RPMI7951 (cell line): ENCODE measurements around the gene ATP8A1. TPM values are rescaled to one million over a fixed set of nuclear protein-coding genes. Genes with fewer than 3 reads are reported as not detected.

Source experiments
- DNase-seq: peaks from one replicate; pipeline ENCODE4 v3.0.0-alpha.2; 2012; ENCODE audit warnings: low read depth
- total RNA-seq: library from RNA; depleted of rRNA; stranded (reverse); fragments of >200 nt; shearing (Covaris generic); gene quantifications from 2 replicates; pipeline ENCODE4 v1.2.3, GENCODE V29; 2014

The ATP8A1 gene
- total RNA-seq, 1 experiment from 2014 or later: 0.12 TPM

DNA sequence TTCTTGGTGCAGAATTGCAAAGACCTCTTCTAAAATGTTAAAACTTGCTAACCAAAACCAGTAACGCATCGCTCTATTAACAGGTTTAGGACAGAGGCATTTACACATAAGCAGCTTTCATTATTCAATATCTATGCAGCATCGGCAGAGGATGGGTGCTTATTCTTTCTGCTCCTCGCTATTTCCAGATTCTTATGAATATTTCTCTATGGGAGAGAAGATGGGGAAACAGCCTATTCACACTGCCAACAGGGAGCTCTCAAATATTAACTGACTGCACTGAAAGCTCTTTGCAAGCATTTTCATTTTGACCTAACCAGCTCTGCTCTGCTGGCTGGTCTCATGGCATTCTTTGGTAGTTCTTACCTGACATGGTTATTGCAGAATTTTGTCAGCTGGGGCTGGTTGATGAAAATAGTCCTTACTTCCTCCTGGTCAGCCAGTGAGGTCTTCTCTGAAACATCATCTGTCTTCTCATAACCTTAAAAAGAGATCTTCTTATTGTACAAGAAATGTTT is 30.2 kb downstream of the ATP8A1 start:
- DNase-seq: no peak

DNA sequence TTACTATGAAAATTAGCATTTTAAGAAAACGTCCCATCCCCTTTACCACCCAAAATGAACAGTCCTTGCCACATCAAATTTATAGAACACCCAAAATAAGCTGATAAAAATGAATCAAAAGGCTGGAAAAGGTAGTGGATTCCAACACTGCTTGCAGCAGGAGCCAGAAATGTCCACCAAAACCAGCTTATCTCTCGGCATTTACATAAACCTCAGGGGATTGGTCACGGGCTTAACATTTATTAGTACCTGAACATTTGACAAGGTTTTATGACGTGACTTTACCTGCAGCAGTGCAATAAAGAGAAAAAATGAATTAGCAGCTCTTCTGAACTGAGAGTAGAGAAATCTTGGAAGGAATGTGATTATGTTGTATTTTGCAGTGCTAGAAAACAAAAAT is 31.6 kb downstream of the ATP8A1 start:
- DNase-seq: no peak

DNA sequence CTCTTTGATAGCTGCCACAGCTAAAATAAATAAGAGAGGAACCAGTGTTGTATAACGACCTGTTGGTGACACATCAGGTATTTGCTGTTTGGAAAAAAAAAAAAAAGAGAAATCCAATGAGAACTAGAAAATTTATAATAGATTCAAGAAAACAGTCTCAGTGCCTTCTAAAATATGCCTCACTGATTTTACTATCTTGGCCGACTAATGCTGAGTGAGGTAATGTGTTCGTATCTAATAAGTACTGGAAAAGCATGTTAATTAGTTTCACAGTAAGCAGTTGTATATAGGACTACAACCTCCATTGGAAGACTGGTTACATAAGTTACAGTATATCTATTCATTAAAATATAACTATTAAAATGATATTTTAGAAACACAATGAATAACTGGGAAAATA is 32.4 kb downstream of the ATP8A1 start:
- DNase-seq: no peak

DNA sequence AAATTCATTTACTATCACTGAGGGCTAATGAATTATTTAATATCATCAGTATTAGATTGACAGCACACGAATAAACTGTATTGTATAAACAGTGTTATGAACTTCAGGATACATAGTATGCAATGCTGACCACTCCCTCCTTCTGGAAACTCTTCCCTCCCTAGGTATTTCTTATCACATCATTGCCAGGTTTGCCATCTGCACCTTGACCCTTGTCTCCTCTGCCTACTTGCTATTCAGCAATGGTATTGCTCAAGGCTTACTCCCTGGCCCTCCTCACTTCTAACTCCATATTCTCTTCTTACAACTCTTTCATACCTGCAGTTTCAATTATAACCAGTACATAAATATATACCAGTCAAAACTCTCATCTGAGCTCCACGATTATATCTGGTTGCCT is 38.9 kb downstream of the ATP8A1 start:
- no peak for DNase-seq

DNA sequence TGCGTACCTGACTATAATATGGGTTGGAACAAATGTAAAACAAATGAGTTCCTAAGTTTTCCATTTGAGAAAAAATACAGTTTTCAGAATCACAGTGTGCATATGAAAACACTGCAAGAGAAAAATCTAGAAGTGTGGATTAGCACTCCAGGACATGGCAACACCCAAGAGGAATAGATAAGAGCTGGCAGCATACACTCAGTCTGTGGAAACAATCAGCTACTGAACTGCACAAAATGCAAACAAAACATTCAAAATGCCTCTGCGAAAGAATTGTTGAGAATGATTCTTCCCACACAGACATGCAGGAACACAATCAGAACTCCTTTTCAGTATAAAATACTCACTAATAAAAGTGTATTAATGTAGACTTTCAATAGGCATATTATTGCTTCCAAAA is 39.9 kb downstream of the ATP8A1 start:
- no peak for DNase-seq

DNA sequence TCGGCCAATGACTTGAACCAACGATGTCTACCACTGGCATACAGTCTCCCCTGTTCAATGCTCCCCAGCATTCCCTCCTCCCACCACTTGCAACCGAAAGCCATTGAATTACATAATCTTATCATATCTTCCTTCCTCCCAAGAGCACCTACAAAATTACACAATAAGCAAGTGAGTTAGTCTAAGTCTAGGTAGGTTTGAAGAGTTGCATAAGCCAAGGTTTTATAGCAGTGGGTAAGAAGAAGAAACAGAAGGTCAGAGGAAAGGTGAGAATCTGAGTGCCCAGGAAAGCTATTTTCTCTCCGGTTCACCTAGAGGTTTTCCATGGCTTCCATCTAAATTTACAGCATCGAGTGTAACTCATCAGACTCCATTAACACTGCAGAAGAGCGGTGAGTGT is 40.3 kb downstream of the ATP8A1 start:
- DNase-seq: no peak

DNA sequence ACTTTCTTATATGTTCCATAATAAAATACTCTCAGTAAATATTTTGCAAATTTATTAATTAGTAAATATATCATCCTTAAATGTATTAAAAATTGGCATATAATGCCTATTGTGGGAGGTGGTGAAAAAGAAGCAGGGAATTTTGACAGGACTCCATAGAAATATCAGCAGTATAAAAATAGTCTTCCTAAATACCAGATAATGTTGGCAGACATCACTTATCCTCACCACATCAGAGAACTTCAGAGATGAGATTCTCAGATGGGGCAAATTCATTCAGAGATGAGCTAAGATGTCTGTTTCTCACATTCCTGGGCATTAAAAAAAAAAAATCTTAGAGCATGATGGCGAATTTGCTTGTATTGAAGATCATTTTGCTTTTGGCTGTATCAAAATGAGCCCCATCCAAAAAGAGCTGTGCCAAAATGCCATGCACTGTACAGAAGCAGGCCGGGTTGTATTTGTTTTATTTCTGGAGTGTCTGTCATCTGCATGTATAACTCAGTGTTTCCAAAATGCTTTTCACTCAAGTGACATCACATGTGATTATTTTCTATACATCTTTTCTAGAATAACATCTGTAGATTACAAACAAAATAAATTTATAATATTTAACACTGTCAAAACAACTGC is 41.7 kb downstream of the ATP8A1 start:
- DNase-seq: no peak

DNA sequence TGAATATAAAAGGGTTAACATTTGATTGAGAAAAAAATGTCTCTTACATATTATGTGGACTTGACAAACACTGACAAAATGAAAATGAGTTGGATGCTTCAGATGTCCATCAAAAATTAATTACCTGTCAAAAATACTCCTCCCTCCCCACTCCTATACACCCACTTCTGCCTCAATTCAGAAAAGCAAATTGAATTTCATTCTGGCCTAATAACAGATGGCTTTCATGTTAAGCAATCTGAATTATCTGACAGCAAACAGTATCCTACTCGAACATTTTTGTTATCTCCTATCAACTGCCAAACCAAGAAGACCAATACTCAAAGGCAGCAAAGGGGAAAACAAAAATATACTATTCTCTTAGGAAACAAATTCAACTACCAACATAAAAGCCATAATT is 44.0 kb downstream of the ATP8A1 start:
- DNase-seq: no peak

DNA sequence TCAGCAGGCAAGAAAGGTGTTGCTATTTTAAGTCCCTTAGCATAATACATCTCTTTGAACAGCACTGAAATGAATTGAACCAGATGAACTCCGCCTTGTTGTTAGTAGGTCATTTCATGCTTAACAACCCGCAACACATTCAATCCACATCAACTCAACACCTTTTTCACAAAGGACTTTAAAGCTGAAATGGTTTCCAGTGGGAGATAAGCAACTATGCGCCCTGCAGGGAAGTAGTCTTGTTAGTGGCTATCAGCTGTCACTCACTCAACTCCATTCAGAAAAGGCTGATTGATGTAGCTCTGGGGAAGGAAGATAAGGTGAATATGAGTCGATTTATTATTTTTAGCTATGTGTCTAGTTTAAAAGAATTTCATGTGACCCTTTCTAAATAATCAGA is 46.0 kb downstream of the ATP8A1 start:
- DNase-seq: no peak

DNA sequence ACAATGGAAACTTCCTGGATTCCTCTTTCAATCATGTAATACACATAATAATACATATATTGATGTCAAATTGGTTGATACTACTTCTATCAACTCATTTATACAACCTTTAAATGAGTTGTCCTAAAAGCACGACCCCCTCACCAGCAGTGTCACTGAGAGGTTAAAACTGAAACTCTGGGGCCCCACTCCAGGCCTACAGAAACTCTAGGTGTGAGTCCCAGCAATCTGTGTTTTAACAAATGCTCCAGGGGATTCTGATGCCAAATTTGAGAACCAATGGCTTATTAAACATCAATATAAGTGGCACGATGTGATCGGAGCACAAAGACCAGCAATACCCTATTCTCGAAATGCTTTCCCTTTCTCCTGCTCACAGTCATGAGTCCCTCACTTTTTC is 47.9 kb downstream of the ATP8A1 start:
- DNase-seq: no peak

DNA sequence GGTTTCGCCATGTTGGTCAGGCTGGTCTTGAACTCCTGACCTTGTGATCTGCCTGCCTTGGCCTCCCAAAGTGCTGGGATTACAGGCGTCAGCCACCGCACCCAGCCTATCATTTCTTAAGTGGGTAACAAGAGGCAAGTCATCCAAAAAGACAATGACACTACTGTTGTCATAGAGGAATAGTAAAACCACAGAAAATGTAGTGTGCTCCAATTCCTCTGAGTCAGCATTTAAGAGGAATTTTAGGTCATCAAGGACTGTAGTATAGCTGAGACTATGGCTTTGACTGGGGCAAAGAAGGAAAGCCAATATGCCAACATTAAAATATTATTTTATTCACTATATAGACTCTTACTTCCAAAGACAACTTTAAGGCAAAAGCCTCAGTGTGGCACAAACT is 48.4 kb downstream of the ATP8A1 start:
- DNase-seq: no peak

DNA sequence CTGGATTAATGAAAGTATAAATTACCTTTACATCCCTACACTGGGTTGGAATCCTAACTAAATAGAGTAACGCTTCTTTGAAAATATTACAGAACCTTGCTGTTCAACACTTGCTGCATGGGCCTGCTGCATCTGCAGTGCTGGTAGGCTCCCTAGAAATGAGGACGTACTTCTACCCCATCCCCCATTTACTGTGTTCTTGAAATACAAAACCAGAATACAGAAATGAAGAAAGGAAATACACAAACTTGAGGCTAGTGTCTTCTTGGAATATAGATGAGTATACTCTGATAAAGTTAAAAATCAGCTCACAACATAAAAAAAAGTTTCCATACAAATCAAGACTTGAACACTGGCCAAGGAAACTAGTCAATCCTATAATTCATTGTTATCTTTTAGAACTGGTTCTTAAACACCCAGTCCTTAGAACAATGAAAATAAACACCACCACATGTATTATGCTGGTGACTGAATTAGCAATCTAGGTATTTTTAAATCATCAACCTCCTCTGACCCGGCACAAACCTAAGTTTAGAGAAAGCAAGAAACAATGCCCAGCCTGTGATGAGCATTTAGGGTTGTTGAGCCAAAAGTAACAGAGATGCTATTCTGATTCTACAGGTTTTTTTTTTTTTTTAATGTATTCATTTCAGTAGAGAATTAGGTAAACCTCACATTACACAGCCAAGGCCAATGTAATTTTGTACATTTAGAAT is 49.7 kb downstream of the ATP8A1 start:
- DNase-seq: no peak

DNA sequence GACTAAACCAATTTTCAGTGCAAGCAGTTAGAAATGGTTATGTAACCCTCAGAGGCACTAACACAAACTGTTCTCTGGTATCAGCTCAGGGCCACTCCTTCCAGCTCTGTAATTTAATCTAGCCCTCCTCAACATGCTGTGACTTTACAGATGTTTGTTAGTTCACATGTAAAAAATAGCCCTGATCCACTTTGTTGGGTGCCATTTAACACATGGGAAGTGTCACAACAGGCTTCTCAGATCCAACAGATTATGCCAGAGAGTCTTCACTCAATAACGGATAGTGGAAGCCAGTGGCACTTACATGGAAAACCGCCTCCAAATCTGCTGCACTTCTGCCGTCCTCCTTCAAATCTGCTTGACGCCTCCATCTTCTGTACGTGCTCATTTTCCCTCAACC is 51.6 kb downstream of the ATP8A1 start:
- no peak for DNase-seq

DNA sequence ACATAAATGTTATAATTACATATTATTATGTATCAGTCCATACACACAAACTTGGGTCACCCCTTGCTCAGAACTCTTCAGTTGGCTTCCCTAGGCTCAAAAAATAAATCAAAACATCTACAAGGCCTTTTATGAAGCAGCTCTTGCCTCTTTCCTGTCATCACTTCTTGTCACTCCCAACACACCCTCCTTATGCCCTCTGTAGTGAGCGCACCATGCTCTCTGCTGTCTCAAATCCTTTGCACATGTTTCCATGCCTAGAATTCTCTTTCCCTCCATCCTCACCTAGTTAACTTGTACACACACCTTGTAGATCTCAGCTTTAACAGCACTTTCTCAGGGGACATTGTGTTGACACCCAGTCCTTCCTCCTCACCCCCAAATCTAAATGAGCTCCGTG is 53.0 kb downstream of the ATP8A1 start:
- DNase-seq: no peak

DNA sequence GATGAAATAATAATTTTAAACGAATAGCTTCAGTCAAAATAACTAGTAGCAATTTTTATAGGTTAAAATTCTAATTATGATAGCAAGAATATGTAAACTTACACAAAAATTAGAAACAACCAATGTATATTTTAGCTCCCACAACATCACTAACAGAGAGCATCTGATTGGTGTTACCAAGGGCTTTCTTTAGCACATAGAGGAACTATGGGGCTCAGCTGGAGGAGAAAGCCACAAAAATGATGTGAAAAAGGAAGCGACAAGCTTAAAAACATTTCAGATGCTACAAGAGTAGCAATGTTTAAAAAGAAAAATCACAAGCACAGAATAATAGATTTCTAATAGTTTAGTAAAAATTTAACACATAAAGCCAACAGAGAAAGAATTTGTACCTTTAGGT is 56.3 kb downstream of the ATP8A1 start:
- no peak for DNase-seq

DNA sequence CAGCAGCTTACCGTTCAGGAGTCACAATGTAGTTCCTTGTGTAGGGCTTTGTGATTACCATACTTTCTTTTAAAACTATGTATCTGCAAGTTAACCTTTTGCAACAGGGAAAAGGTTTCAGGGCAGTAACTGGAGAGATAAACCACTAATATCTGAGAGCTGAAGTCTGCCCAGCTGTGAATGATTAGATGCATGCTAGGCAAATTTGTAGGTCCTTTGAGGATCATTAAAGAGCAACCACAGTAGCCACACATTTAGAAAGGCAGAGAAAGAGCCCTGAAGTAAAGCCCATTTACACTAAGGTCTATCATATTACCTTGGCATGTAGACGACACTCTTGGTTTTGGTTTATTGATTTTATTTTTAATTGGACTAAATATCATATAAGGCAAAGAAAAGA is 60.0 kb downstream of the ATP8A1 start:
- DNase-seq: no peak

DNA sequence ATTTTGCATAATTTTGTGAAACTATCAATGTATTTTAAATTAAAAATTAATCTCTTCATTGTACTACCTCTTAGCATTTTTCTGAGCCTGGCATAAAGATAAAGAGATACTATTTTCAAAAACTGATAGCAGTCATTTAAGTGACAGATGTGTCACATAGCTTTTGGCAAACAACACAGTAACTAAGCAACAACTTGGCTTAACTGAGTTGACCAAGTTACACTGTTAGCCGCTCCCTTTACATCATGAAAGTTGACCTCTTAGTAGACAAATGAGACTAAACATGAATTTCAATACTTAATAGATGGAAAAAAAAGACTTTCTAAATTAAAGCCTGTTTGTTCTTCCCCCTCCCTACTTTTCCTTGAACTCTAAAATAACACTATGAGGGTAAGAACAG is 62.0 kb downstream of the ATP8A1 start:
- no peak for DNase-seq

DNA sequence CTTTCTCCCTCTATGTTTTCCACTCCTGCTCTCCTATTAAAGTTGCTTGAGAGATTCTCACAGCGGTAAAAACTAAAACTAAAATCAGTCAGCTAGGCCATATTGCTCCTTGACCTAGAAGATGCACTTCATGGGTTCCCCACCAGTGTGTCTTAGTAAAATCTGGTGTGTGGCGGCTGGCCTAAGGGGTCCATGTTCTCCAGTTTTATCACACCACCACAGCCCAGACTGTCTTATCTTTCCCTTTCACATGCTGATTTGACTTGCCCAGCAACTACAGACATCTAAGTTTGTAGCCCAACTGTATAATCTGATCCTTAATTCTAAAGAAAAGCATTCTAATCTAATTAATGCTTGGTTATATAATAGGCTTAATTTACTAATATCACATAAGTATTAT is 68.0 kb downstream of the ATP8A1 start:
- no peak for DNase-seq

DNA sequence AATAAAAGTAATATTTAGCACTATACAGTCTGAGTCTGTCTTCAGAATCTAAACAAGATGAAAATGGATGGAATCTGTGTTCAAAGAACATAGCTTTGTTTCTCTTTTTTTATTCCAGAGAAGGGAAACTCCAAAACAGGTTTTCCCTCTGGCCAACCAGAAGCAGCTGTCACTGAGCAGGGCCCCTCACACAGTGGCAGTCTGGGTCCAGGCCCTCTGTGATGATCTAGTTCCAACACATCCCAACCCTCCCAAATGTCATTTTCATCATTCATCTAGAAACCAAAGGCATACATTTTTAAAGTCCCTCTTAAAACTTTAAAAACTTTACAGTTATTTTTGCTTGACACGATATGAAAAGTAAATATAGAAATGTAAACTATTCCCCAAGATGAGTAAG is 70.1 kb downstream of the ATP8A1 start:
- no peak for DNase-seq

DNA sequence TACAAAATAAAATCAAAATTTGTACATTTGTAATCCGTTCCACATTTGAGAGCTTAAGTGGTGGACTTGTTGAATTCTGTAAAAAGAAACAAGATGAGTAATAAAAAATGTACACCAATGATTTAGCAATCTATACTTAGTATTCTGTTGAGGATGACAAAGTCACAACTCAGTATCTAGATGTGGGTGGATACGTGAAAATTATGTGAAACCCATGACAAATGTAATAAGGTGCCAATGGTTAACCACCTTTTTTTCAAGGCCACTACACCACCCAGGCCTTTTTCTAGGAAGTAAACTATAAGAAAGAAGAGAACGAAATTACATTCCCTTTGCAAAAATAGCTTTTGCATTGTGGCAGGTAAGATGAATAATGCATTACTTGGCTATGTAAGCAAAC is 77.0 kb downstream of the ATP8A1 start:
- DNase-seq: no peak

DNA sequence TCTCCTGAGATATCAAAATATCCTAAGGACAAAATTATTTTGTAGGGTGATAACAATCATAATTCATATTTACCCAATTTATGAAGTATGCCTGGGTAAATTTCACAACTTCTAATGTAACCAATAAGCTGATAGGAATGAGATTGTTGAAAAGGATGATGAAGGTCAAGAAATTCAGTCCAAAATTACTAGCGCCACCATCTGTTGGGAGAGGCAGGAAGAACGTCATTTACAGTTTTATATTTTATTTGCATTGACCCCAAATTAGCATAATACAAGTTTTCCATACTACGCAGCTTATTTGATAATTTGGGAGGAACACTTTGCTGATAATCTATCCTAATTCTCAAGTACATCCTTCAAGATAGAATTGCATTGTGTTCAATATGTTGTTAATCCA is 78.7 kb downstream of the ATP8A1 start:
- no peak for DNase-seq

DNA sequence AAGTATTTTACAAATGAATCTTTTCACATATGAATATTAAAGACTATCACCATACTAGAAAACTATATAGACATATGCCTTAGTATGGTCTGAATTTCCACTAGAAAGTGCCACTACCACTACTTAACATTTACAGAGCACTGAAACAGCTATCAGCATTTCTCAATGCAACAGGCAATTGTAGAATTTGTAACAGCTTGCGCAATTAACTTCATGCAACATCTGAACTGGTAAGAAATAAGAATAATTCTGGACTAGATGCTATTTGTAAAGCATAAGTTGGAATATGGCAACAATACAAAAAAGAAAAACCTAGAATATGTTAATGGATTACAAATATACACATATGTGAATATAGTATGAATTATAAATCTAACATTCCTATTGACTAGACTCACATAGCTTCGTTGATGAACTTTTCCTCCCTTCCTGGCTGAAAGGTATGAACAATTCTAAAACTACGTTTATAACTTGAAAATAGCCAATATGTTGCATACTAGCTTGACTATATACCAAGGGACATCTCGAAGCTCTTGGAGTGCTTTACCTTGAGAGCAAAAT is 82.0 kb downstream of the ATP8A1 start:
- DNase-seq: no peak

DNA sequence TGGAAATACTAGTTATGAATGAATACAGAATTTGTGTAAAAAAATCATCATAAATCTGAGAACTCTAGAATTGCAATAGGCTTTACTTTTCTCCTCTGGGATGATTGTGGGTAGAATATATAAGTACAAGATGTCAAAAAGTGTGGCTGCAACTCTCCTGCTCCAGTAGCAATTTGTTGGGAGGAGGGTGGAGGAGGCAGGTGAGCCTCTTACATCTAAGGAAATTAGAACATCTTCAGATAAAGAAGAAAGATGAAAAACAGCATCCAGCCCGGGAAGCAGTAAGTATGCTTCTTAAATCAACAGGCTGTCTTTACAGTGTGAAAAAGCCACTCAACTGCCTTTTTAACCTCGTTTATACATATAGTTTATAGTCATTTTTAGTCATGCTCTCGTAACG is 83.7 kb downstream of the ATP8A1 start:
- no peak for DNase-seq
